GM10266 (cell line): Measurements from ENCODE around the gene DNAJB8.

ENCODE experiments used
- DNase-seq: peaks from one replicate; pipeline ENCODE4 v3.0.0; 2012; ENCODE audit errors: extremely low spot score
- TF ChIP-seq, protein P1 (sequence below): IDR thresholded peaks from 2 replicates; pipeline ENCODE4 v1.5.1; 2012; ENCODE audit warnings: mild to moderate bottlenecking, low read depth; ENCODE audit not compliant: control insufficient read depth, insufficient read depth; ENCODE audit errors: missing control alignments

The DNAJB8 gene

DNA sequence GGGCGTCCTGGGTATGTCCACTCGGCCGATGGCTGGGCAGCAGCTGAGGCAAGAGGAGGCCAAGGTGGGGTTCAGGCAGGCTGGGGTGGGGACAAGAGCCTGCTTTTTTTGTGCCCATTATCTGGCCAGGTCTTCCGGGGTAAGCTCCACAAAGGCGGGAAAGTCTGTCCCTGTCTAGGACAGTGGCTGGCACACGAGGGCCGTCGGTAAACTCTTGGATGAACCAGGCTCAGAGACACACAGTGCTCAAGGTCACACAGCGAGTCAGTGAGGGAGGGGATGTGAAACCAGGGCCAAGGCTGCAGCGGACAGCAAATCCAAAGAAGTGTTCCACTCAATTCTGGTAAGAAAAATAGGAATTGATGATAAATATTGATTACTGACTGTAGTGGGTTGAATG, 2.9 kb downstream of the DNAJB8 start:
- DNase-seq, result no peak
- TF ChIP-seq, protein P1, sequence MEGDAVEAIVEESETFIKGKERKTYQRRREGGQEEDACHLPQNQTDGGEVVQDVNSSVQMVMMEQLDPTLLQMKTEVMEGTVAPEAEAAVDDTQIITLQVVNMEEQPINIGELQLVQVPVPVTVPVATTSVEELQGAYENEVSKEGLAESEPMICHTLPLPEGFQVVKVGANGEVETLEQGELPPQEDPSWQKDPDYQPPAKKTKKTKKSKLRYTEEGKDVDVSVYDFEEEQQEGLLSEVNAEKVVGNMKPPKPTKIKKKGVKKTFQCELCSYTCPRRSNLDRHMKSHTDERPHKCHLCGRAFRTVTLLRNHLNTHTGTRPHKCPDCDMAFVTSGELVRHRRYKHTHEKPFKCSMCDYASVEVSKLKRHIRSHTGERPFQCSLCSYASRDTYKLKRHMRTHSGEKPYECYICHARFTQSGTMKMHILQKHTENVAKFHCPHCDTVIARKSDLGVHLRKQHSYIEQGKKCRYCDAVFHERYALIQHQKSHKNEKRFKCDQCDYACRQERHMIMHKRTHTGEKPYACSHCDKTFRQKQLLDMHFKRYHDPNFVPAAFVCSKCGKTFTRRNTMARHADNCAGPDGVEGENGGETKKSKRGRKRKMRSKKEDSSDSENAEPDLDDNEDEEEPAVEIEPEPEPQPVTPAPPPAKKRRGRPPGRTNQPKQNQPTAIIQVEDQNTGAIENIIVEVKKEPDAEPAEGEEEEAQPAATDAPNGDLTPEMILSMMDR, result no peak

DNA sequence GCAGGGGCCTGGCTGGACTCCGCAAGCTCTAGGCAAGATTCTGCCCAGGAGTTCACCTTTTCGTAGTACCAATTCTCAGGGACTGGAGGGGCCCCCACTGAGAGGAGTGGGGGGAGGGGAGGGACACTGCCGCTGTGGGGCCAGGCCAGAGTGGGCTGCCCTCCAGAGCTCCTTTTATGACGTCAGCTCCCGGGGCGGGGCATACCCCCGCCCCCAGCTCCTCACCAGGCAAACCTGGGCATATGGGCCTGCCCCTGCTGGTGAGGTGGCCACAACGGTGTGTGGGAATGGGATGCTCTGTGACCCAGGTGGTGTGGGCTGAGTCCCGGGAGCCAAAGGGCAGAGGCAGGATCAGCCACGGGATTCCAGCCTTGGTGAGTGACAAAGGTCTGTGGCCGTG, 3.3 kb downstream of the DNAJB8 start:
- TF ChIP-seq, protein P1, result no peak
- DNase-seq, result no peak

DNA sequence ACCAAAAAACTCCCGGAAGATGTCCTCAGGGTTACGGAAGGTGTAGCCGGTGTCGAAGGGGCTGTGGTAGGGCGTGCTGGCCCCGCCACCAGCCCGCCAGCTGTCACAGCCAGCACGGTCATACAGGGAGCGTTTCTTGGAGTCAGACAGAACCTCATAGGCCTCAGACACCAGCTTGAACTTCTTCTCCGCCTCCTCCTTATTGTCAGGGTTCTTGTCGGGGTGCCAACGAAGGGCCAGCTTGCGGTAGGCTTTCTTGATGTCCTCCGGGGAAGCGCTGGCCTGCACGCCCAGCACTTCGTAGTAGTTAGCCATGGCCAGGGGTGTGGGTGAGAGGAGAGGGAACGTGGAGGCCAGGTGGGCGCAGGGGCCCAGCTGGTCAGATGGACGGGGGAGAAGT, 3.8 kb downstream of the DNAJB8 start:
- TF ChIP-seq, protein P1, result no peak
- DNase-seq, result no peak

DNA sequence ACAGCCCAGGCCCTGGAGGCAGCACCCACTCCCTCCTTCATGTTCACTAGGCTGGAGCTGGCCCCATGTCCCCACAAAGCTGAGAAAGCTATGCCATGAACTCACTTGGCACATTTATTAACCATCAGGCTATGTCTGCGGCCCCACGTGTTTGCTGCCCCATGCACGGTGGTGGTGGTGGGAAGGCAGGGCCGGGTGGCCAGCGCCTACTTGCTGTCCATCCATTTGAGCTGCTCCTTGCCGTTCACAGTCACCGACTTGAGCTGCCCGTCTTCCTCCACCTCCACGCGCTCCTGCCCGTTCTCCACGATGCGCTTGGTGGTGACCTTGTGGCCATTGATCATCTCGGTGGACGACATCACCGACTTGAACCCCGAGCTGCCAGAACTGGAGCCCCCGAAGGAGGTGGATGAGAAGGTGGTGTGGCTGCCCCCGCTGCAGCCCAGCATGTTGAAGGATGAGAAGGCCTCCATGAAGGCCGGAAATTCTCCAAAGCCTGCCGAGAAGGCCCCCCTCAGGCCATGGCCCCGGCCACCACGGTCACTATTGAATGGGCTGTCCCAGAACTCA, 4.3 kb downstream of the DNAJB8 start:
- DNase-seq, result no peak
- TF ChIP-seq, protein P1, result no peak

DNA sequence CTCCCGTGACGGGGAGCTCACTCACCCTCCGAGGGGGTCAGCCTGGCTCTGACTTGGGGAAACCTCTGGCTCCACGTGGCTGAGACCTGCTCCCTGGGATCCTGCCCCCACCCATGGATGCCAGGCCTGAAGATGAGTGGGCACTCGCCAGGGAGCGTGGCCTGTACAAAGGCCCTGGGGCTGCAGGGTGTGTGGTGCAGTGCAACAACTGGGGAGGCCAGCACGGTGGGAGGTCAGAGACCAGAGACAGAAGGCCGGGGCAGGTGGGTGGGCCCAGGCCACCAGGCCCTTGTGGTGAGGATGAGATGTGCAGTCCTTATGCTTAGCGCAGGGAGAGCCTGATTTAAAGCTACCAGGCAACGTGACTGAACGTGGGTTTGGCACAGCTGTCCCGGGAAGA, 5.0 kb downstream of the DNAJB8 start:
- TF ChIP-seq, protein P1, result no peak
- no peak for DNase-seq

DNA sequence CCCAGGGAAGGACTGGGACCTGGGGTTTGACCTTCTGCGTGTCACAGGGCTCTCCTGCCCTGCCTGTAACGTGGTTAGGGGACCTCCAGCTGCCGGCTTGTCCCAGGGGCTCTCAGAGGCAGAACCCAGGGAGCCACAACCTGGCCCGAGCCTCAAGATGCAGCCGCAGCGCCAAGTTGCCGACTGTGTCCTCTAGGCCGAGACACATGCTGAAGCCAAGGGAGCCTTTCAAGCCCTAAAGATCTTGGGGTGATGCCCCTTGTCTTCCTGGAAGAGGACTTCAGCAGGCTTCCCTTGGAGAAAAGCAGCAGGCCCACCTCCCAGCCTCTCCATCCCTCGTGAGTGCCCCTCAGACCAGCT, 7.2 kb downstream of the DNAJB8 start:
- TF ChIP-seq, protein P1, result no peak
- DNase-seq, result no peak

DNA sequence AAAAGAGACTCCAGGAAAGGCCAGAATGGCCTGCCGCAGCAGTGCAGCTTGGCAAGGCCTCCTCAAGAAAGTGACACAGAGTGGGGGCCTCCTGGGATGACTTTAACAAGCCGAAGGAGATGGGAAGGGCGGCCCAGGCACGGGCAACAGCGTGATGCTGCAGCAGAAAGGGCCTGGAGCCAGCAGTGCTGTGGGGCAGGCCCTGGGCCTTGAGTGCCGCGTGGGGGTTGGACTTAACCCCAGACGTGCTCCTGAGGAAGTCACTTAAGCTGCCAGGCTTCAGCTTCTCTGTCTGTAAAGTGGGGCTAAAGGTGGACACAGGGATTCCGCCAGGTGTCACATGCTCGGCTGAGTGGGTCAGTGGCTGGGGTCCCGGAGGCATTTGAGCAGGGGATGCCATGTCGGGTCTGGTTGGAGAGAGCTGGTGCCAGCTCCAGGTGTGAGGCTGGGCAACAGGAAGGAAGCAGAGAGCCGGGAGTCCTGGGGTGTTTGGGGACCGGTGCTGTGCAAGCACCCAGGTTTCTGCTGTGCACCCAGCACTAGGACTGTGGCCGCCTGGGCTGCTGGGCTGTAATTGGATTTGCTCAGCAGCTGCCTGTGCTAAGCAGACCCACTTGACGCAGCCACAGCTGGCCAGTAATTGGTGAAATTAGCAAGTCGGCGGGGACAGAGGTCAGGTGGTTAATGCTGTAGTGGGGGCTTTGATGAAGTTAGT, 7.8 kb downstream of the DNAJB8 start:
- no peak for DNase-seq
- TF ChIP-seq, protein P1, result no peak
